Glomerular visceral epithelial cell (primary cell): ENCODE measurements around the gene SDK2.
A peak's percentile ranks its signal among the peaks of the same experiment; 100 is the strongest.

Experiments used
- DNase-seq: peaks from one replicate; pipeline ENCODE4 v3.0.0-alpha.2; 2016; ENCODE audit errors: extremely low spot score

SDK2 gene

GRCh38 chr17:73393381-73393780 lies 250.9 kb downstream of the SDK2 start:
- no peak for DNase-seq

GRCh38 chr17:73391331-73392265 lies 252.6 kb downstream of the SDK2 start:
- DNase-seq = no peak

- no peak for DNase-seq
Measured at GRCh38 chr17:73390851-73391250, 253.4 kb downstream of the SDK2 start.

GRCh38 chr17:73390221-73390620 lies 254.0 kb downstream of the SDK2 start:
- no peak for DNase-seq

GRCh38 chr17:73389411-73389810 lies 254.8 kb downstream of the SDK2 start:
- DNase-seq = no peak

GRCh38 chr17:73388578-73388905 lies 255.7 kb downstream of the SDK2 start:
- DNase-seq = no peak

- DNase-seq = no peak
Measured at GRCh38 chr17:73387746-73388577, 256.3 kb downstream of the SDK2 start.

GRCh38 chr17:73386561-73386960 lies 257.7 kb downstream of the SDK2 start:
- DNase-seq = no peak

GRCh38 chr17:73384926-73385325 lies 259.3 kb downstream of the SDK2 start:
- no peak for DNase-seq

GRCh38 chr17:73380439-73381106 lies 263.7 kb downstream of the SDK2 start:
- no peak for DNase-seq

GRCh38 chr17:73379826-73380225 lies 264.4 kb downstream of the SDK2 start:
- DNase-seq = no peak

- no peak for DNase-seq
Measured at GRCh38 chr17:73378974-73379470, 265.2 kb downstream of the SDK2 start.

GRCh38 chr17:73376636-73377035 lies 267.6 kb downstream of the SDK2 start:
- DNase-seq = no peak

GRCh38 chr17:73376152-73376551 lies 268.1 kb downstream of the SDK2 start:
- DNase-seq = no peak

- DNase-seq = no peak
Measured at GRCh38 chr17:73371836-73372235, 272.4 kb downstream of the SDK2 start.

GRCh38 chr17:73371285-73371684 lies 273.0 kb downstream of the SDK2 start:
- DNase-seq = peak; percentile 92

GRCh38 chr17:73369817-73370490 lies 274.3 kb downstream of the SDK2 start:
- peak; percentile 82 for DNase-seq

GRCh38 chr17:73369111-73369521 lies 275.1 kb downstream of the SDK2 start:
- no peak for DNase-seq

- DNase-seq = no peak
Measured at GRCh38 chr17:73368085-73368631, 276.1 kb downstream of the SDK2 start.

- DNase-seq = no peak
Measured at GRCh38 chr17:73365906-73366623, 278.2 kb downstream of the SDK2 start.
